Spleen (tissue), 7 donors: ENCODE results near the gene CACNB3.

Source experiments
- POLR2A ChIP-seq, 3 donors: fragments of 450-650 bp; IDR thresholded peaks; one replicate each; pipeline ENCODE4 v1.5.1; 2017; ENCODE audit warnings: antibody characterized with exemption in 3 of 3, mild to moderate bottlenecking in 1 of 3
- POLR2AphosphoS5 ChIP-seq, 3 donors: sonication (generic); formaldehyde crosslinking; IDR thresholded peaks; one replicate each; pipeline ENCODE4 v1.5.1; 2017; ENCODE audit warnings: antibody characterized with exemption in 3 of 3
- TF ChIP-seq, protein P1 (sequence below), 11 experiments: fragments of 200-600 bp in 7 of 11; fragments of 450-650 bp in 4 of 11; sonication (generic) in 4 of 11; IDR thresholded peaks in 8 of 11; conservative IDR thresholded peaks in 3 of 11; 1 replicate in 7 of 11; 2 replicates in 4 of 11; pipeline versions ENCODE4 v1.4.0 to v1.8.0; 2016 to 2021; ENCODE audit warnings: antibody characterized with exemption in 11 of 11, inconsistent platforms in 4 of 11, mild to moderate bottlenecking in 1 of 11
- donor health status: DM: no; HTN: no; CAD: no; lungs with moderate emphysema.
- donor health status: DM: no; HTN: no; CAD: no.
- donor health status: DM: no; HTN: no; CAD: no.

GRCh38 chr12:48827513-48828096 is 9.3 kb downstream of the CACNB3 start:
- TF ChIP-seq, protein P1, sequence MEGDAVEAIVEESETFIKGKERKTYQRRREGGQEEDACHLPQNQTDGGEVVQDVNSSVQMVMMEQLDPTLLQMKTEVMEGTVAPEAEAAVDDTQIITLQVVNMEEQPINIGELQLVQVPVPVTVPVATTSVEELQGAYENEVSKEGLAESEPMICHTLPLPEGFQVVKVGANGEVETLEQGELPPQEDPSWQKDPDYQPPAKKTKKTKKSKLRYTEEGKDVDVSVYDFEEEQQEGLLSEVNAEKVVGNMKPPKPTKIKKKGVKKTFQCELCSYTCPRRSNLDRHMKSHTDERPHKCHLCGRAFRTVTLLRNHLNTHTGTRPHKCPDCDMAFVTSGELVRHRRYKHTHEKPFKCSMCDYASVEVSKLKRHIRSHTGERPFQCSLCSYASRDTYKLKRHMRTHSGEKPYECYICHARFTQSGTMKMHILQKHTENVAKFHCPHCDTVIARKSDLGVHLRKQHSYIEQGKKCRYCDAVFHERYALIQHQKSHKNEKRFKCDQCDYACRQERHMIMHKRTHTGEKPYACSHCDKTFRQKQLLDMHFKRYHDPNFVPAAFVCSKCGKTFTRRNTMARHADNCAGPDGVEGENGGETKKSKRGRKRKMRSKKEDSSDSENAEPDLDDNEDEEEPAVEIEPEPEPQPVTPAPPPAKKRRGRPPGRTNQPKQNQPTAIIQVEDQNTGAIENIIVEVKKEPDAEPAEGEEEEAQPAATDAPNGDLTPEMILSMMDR (IDR thresholded peaks at IDR 0.05 in 8 of 11, conservative IDR thresholded peaks at IDR 0.05 in 3 of 11) = no peak
- TF ChIP-seq POLR2A (IDR thresholded peaks at IDR 0.05) (no peak), POLR2AphosphoS5 (IDR thresholded peaks at IDR 0.05) (peak in 1 of 3 donors; percentile 51)
